Uterus (tissue), 4 donors: ENCODE measurements around the gene LPCAT1. TPM values are rescaled to one million over a fixed set of nuclear protein-coding genes. Genes with fewer than 3 reads are reported as not detected.

ENCODE experiments used
- DNase-seq, 2 donors: peaks; one replicate each; pipeline ENCODE4 v3.0.0-alpha.2; 2019 to 2020
- H3K27ac ChIP-seq, 2 donors: fragments of 200-600 bp; sonication (generic); 1 replicate in 1 of 2; 2 replicates in 1 of 2; pipeline ENCODE4 v1.5.1; 2016 to 2018
- H3K27me3 ChIP-seq, 2 donors: fragments of 200-600 bp; sonication (generic); one replicate each; pipeline ENCODE4 v1.5.1; 2018 to 2019; ENCODE audit warnings: control low read depth in 1 of 2
- H3K36me3 ChIP-seq, 2 donors: fragments of 200-600 bp; sonication (generic); one replicate each; pipeline ENCODE4 v1.5.1; 2019; ENCODE audit warnings: control low read depth in 1 of 2
- H3K4me1 ChIP-seq, 2 donors: fragments of 200-600 bp; sonication (generic); one replicate each; pipeline ENCODE4 v1.5.1; 2018 to 2019; ENCODE audit warnings: control low read depth in 1 of 2
- H3K4me3 ChIP-seq, 2 donors: fragments of 200-600 bp; sonication (generic); 1 replicate in 1 of 2; 2 replicates in 1 of 2; pipeline ENCODE4 v1.5.1; 2018 to 2019; ENCODE audit warnings: mild to moderate bottlenecking in 1 of 2
- H3K9me3 ChIP-seq, 2 donors: fragments of 200-600 bp; sonication (generic); one replicate each; pipeline ENCODE4 v1.5.1; 2019; ENCODE audit warnings: control low read depth in 1 of 2
- CTCF ChIP-seq, 4 experiments: fragments of 200-600 bp in 2 of 4; fragments of 450-650 bp in 2 of 4; sonication (generic) in 2 of 4; IDR thresholded peaks; one replicate each; pipeline ENCODE4 v1.5.1; 2016 to 2019; ENCODE audit warnings: antibody characterized with exemption in 4 of 4, mild to moderate bottlenecking in 2 of 4, moderate library complexity in 1 of 4
- POLR2A ChIP-seq, 2 donors: fragments of 450-650 bp; IDR thresholded peaks; one replicate each; pipeline ENCODE4 v1.6.1; 2016; ENCODE audit warnings: antibody characterized with exemption in 2 of 2, mild to moderate bottlenecking in 1 of 2, moderate library complexity in 1 of 2
- intact Hi-C: fragments of 100-400 bp; cut with DNase I; formaldehyde crosslinking; loops from one replicate; pipeline ENCODE4 v1.15.1; 2023; ENCODE audit warnings: low total_unique reads
- total RNA-seq, 4 donors: library from RNA; depleted of rRNA in 3 of 4; stranded (reverse); fragments of >200 nt in 3 of 4; gene quantifications; one replicate each; pipeline versions ENCODE4 v1.1.0 to v1.2.4, GENCODE V29; 2014 to 2023
- donor health status: DM: yes; HTN: yes; CAD: no.

LPCAT1 gene
- total RNA-seq, 4 donors from 2014 or later: 21.5 to 51.0 (median 40.0) TPM

- Histone ChIP-seq H3K4me1 (no peaks in the 10 kb centered on the region), H3K9me3 (no peaks in the 10 kb centered on the region), H3K27me3 (no peaks in the 10 kb centered on the region), H3K27ac (no peak overlapping the region), H3K4me3 (no peak overlapping the region), H3K36me3 (no peaks in the 10 kb centered on the region)
- intact Hi-C loops: no loop called here
- TF ChIP-seq POLR2A (IDR thresholded peaks at IDR 0.05): no peak
- no peak for TF ChIP-seq CTCF (IDR thresholded peaks at IDR 0.05)
- no peak for DNase-seq
Observed at GRCh38 chr5:1418921-1419280, 104.9 kb downstream of the LPCAT1 start.

DNA sequence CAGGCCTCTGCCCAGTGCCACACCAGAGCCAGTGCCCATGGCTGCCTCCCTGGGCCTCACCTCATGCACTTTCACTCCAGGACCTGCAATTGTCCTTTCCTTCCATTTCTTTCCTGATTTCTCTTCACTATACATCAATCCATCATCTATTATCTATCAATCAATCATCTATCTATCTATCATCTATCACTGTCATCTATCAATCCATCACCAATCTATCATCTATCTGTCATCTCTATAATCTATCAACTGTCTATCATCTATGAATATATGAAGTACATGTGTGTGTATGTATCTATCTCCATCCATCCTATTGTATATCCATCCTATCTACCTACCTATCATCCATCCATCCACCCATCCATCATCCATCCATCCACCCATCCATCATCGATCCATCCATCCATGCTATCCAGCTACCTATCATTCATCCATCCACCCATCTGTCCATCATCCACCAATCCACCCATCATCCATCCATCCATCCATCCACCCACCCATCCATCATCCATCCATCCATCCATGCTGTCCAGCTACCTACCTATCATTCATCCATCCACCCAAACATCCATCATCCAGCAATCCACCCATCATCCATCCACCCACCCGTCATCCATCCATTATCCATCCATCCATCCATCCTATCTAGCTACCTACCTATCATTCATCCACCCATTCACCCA lies 105.4 kb downstream of the LPCAT1 start:
- H3K4me1 ChIP-seq: no peaks in the 10 kb centered on the region
- no peak overlapping the region for H3K27ac ChIP-seq
- H3K27me3 ChIP-seq: no peaks in the 10 kb centered on the region
- DNase-seq: no peak
- no peaks in the 10 kb centered on the region for H3K36me3 ChIP-seq
- H3K4me3 ChIP-seq: no peak overlapping the region
- no peak for TF ChIP-seq POLR2A (IDR thresholded peaks at IDR 0.05)
- TF ChIP-seq CTCF (IDR thresholded peaks at IDR 0.05): no peak
- intact Hi-C loops: no loop called here
- H3K9me3 ChIP-seq: no peaks in the 10 kb centered on the region

DNA sequence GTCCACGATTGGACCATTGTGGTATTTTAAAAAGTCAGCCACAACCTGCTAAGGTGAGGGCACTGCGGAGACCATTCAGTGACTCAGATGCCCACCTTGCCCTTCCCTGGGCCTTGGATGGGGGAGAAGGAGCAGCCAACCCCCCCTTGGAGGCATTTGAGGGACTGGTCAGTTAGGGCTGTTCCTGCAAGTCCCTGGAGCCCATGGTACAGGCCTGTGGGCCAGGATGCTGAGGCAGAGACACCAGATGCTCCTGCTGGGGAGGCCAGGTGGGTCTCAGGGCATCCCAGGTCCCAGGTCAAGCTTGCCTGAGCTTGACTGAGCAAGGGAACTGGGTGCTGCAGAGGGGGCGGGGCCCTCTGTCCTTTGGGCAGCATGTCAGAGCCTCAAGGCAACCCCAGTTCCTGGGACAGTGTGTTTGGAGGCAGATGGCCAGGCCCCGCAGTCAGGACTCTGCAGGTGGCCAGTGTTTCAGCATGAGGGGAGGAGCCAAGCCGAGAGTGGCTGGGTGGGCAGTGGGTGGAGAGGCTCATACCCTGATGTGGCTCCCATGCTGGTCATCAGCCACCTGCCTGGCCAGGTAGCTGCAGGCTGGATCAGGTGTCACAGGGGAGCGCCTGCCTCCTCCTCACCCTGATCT lies 106.1 kb downstream of the LPCAT1 start:
- Histone ChIP-seq H3K4me3 (no peak overlapping the region), H3K4me1 (no peaks in the 10 kb centered on the region), H3K36me3 (no peaks in the 10 kb centered on the region), H3K27me3 (no peaks in the 10 kb centered on the region), H3K9me3 (no peaks in the 10 kb centered on the region), H3K27ac (no peak overlapping the region)
- intact Hi-C loops: no loop called here
- no peak for TF ChIP-seq CTCF (IDR thresholded peaks at IDR 0.05)
- TF ChIP-seq POLR2A (IDR thresholded peaks at IDR 0.05): no peak
- no peak for DNase-seq

GRCh38 chr5:1416856-1417469 lies 106.8 kb downstream of the LPCAT1 start:
- TF ChIP-seq POLR2A (IDR thresholded peaks at IDR 0.05): no peak
- TF ChIP-seq CTCF (IDR thresholded peaks at IDR 0.05): no peak
- Histone ChIP-seq H3K4me3 (no peak overlapping the region), H3K9me3 (no peaks in the 10 kb centered on the region), H3K4me1 (no peaks in the 10 kb centered on the region), H3K27me3 (no peaks in the 10 kb centered on the region), H3K36me3 (no peaks in the 10 kb centered on the region), H3K27ac (no peak overlapping the region)
- intact Hi-C loops: no loop called here
- no peak for DNase-seq
